Skeletal muscle tissue (tissue), 4 donors: ENCODE data around the gene SNTG2. TPM values are rescaled to one million over a fixed set of nuclear protein-coding genes. Genes with fewer than 3 reads are reported as not detected.
"Not testable (repeated sequence)": the region's sequence is repeated elsewhere in the genome, so short reads cannot be mapped to it uniquely, and the experiment has no call there.

ENCODE experiments used
- H3K27ac ChIP-seq: one replicate; pipeline ENCODE4 v1.7.0; 2013; ENCODE audit warnings: mild to moderate bottlenecking, low read depth, low read length, inconsistent platforms
- H3K27me3 ChIP-seq, 3 donors: one replicate each; pipeline ENCODE4 v1.7.0; 2013; ENCODE audit warnings: low read length in 3 of 3; ENCODE audit not compliant: control insufficient read depth in 3 of 3, insufficient read depth in 3 of 3
- H3K36me3 ChIP-seq, 3 donors: one replicate each; pipeline ENCODE4 v1.7.0; 2013; ENCODE audit warnings: low read length in 3 of 3; ENCODE audit not compliant: control insufficient read depth in 3 of 3, insufficient read depth in 3 of 3
- H3K4me1 ChIP-seq, 3 donors: one replicate each; pipeline ENCODE4 v1.7.0; 2013; ENCODE audit warnings: low read length in 3 of 3, mild to moderate bottlenecking in 3 of 3; ENCODE audit not compliant: control insufficient read depth in 3 of 3, insufficient read depth in 3 of 3
- H3K4me3 ChIP-seq, 3 donors: one replicate each; pipeline ENCODE4 v1.7.0; 2013; ENCODE audit warnings: low read length in 3 of 3
- H3K9ac ChIP-seq, 3 donors: one replicate each; pipeline ENCODE4 v1.7.0; 2013; ENCODE audit warnings: low read length in 3 of 3, mild to moderate bottlenecking in 3 of 3, moderate library complexity in 2 of 3, low read depth in 1 of 3
- H3K9me3 ChIP-seq, 3 donors: one replicate each; pipeline ENCODE4 v1.7.0; 2013; ENCODE audit warnings: low read length in 3 of 3; ENCODE audit not compliant: control insufficient read depth in 3 of 3
- total RNA-seq: library from RNA; depleted of rRNA; stranded (reverse); fragments of >200 nt; gene quantifications from one replicate; pipeline ENCODE4 v1.2.3, GENCODE V29; 2014
- donor health status: Osteomylitis.

The SNTG2 gene
- total RNA-seq, 1 donor from 2014 or later: under 0.01 TPM

DNA sequence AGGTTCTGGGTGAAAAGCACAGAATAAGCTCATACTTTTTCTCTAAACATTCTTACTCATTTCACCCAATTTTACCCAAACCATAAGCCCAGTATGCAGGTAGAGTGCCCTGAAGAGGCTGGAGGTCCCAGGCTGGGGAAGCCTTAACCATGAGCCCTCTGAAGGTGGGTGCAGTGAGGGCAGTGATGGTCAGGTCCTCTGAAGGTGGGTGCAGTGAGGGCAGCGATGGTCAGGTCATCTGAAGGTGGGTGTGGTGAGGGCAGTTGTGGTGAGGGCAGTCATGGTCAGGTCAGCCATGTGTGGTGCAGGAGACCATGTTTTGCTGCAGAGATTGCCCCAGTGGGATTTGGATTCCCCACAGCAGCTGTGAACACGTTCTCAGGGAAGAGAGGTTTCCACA is 148.8 kb downstream of the SNTG2 start:
- no peaks in the 10 kb centered on the region for H3K36me3 ChIP-seq
- H3K9ac ChIP-seq: no peak overlapping the region
- H3K4me1 ChIP-seq: no peaks in the 10 kb centered on the region
- no peaks in the 10 kb centered on the region for H3K9me3 ChIP-seq
- no peak overlapping the region for H3K27ac ChIP-seq
- peaks cover 0 to 15% (median 0%) of the 10 kb centered on the region in 3 donors for H3K27me3 ChIP-seq
- H3K4me3 ChIP-seq: no peak overlapping the region

DNA sequence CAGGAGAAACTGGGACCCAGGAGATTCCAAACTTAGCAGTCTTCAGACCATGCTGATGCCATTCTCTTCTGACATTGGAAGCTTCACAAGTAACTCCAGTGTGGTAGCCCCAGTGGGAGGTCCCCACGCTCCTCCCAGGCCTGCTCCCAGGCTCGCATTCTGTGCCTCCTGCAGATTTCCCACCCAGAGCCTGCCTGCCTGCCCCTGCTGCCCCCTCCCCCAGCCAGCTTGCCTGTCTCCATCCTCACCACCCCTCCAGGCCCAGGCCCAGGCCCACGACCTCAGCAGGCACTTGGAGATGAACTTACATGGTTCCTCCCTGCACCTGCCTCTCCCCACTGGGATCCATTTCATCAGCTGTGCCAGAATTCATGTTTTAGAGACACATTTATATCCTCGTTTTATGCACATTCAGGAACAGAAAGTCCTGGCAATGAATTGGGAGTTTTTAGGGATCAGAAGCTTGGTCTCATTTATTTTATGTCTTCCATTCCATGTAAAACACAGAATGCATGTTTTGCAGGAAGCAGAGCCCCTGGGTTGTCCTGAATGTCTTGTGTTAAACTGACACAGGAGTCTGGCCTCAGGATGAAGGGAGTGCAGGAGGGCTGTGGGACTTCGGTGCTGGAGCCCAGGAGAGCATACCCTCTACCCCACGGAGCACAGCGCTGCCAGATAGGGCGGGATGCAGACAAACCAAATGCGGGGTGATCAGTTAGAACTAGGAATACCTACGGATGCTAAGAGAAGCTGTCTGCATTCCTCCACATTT is 150.5 kb downstream of the SNTG2 start:
- Histone ChIP-seq H3K27ac (no peak overlapping the region), H3K9ac (no peak overlapping the region), H3K4me3 (no peak overlapping the region), H3K4me1 (no peaks in the 10 kb centered on the region), H3K9me3 (no peaks in the 10 kb centered on the region), H3K36me3 (no peaks in the 10 kb centered on the region), H3K27me3 (peaks cover 0 to 15% (median 0%) of the 10 kb centered on the region in 3 donors)

DNA sequence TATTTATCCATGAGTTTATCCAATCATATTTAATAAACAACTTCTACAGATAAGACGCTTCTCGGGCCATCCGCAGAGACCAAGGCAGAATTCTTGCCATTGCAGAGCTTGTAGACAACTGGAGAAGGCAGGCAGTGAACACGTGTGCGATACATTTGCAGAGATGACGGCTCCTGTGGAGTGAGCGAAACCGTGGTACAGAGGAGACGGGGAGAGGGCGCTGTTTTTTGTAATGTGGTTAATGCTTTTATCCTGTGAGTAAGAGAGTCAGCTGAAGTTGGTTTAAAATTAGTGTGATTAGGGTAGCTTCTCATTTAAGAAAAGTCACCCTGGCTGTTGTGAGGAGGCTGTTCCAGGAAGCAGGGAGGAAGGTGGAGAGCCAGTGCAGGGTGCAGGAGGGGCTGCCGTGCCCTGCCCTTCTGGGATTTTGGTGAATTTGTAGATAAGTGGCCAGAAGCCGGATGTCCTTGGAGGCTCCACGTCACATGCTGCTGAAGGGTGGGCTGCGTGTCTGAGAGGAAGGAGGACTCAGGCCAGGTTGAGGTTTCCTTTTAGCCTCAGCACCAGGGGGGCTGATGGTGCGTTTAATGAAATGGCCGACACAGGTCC is 151.4 kb downstream of the SNTG2 start:
- Histone ChIP-seq H3K4me1 (no peaks in the 10 kb centered on the region), H3K9me3 (no peaks in the 10 kb centered on the region), H3K36me3 (no peaks in the 10 kb centered on the region), H3K9ac (no peak overlapping the region), H3K27me3 (peaks cover 0 to 15% (median 0%) of the 10 kb centered on the region in 3 donors), H3K4me3 (no peak overlapping the region), H3K27ac (no peak overlapping the region)

DNA sequence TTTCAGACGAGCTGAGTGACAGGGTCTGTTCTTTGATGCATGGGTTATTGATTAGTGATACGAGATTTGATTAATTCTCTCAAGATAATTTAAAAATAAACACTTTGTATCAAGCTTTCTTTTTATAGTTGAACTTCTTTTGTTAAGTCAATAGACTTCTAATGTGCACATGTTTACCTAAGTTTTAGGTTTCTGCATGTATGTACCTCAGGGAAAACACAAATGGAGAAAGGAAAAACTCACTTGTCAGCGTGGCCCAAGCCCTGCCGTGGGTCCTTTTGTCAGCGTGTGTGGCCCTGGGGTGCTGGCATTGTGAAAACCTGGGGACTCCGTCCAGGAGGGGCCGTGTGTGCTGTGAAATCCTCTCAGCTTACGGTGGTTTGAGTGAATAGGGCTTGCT is 153.7 kb downstream of the SNTG2 start:
- no peak overlapping the region for H3K4me3 ChIP-seq
- H3K27ac ChIP-seq: no peak overlapping the region
- no peaks in the 10 kb centered on the region for H3K9me3 ChIP-seq
- no peaks in the 10 kb centered on the region for H3K4me1 ChIP-seq
- H3K9ac ChIP-seq: no peak overlapping the region
- no peaks in the 10 kb centered on the region for H3K36me3 ChIP-seq
- H3K27me3 ChIP-seq: peaks cover 0 to 14% (median 0%) of the 10 kb centered on the region in 3 donors

DNA sequence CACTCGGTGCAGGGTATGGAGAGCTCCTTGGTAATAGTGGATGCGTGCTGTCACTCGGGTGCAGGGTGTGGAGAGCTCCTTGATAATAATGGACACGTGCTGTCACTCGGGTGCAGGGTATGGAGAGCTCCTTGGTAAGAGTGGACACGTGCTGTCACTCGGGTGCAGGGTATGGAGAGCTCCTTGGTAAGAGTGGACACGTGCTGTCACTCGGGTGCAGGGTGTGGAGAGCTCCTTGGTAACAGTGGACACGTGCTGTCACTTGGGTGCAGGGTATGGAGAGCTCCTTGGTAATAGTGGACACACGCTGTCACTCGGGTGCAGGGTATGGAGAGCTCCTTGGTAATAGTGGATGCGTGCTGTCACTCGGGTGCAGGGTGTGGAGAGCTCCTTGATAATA is 155.7 kb downstream of the SNTG2 start:
- H3K27me3 ChIP-seq: peaks cover 0 to 12% (median 0%) of the 10 kb centered on the region in 3 donors
- H3K9me3 ChIP-seq, H3K4me1 ChIP-seq, H3K9ac ChIP-seq, H3K4me3 ChIP-seq, H3K27ac ChIP-seq, H3K36me3 ChIP-seq: not testable (repeated sequence)

DNA sequence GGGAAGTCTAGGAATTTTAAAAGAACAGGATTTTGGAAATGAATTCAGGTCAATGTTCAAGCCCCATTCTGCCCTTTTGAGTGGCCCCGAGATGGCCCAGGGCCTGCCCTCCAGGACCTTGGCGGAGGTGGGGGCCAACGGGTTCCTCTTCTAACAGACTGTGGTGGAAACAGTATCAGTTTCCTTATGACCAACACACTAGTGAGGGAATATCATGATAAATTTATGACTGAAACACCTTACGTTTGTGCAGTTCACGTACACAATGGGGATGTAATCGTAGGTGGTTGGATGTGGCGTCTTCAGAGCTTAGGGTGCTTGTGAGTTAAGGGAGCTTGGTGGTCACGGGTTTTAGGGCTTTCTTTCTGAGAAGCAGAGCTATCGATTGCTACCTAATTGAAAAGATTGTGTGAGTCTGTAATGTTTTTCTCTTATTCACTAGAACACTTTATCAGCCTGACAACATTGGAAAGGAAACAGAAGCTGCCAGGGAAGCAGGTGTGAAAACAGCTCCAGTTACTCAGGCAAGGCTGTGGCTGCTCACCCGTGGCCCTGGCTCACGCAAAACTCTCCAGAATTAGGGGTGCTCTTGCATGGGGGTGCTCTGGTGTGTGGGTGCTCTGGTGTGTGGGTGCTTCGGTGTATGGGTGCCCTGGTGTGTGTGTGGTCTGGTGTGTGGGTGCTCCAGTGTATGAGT is 165.3 kb downstream of the SNTG2 start:
- Histone ChIP-seq H3K9me3 (no peaks in the 10 kb centered on the region), H3K27me3 (no peaks in the 10 kb centered on the region), H3K27ac (no peak overlapping the region), H3K36me3 (no peaks in the 10 kb centered on the region), H3K4me3 (no peak overlapping the region), H3K9ac (no peak overlapping the region), H3K4me1 (peaks cover 0 to 8% (median 4%) of the 10 kb centered on the region in 3 donors)

DNA sequence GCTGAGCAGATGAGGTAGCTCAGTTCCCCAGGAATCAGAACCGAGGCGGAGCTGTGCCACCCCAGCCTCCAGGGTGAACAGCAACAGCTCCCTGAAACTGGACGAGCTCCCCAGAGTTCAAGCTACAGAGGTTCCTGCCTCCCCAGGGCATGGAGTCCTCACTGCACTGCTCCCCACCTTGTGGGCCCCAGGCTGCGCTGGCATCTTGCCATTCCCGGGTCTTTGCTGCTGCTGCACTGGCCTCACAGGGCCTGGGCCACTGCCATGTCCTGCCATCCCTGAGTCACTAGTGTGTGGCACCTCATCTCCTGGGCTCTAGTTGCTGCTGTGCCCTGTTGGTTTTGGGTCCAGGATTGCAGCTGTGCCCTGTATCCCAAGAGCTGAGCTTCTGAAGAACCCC is 166.9 kb downstream of the SNTG2 start:
- H3K27ac ChIP-seq: no peak overlapping the region
- no peaks in the 10 kb centered on the region for H3K27me3 ChIP-seq
- H3K9ac ChIP-seq: no peak overlapping the region
- no peaks in the 10 kb centered on the region for H3K36me3 ChIP-seq
- no peak overlapping the region for H3K4me3 ChIP-seq
- H3K9me3 ChIP-seq: no peaks in the 10 kb centered on the region
- H3K4me1 ChIP-seq: peaks cover 0 to 8% (median 4%) of the 10 kb centered on the region in 3 donors

DNA sequence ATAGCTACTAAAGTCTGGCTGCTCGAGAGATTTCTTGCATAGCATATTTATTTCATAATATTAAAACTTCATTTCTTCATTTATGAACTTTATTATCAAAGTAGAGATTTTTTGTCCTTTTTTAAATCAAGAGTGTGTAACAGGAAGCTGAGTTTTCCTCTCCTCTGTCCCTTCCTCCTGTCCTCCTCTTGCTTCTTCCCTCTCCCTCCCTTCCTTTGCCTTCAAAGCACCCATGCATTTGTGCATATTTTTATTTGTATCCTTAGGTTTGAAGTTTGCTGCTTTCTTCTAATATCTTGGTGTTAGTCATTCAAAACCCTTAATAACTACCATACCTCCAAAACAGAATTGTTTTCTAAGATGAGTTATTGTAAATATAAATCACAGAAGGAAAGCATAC is 174.6 kb downstream of the SNTG2 start:
- H3K4me3 ChIP-seq: no peak overlapping the region
- no peaks in the 10 kb centered on the region for H3K4me1 ChIP-seq
- H3K27me3 ChIP-seq: no peaks in the 10 kb centered on the region
- no peaks in the 10 kb centered on the region for H3K36me3 ChIP-seq
- H3K27ac ChIP-seq: no peak overlapping the region
- no peaks in the 10 kb centered on the region for H3K9me3 ChIP-seq
- no peak overlapping the region for H3K9ac ChIP-seq

DNA sequence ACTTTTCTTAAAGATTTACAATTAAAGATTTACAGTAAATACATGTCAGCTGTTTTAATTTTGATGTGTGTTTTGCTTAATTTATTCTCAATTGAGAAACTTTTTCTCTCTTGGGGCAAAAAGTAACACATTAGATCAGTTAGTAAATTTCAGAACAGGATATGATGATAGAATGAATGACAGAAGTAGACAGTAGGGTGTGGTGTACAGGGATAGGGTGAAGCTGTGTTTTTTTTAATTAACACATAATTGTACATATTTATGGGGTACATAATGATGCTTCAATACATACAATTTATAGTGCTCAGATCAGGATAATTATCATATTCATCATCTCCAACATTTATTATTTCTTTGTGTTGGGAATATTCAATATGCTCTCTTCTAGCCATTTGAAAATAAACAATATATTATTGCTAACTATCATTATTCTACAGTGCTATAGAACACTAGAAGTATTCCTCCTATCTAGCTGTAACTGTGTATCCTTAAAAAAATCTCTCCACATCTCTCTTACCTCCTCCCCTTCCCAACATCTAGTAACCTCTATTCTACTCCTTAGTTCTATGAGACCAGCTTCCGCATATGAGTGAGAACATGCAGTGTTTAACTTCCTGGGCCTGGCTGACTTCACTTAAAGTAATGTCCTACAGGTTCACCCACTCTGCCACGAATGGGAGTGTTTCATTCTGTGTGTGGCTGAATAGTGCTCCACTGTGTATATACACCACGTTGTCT is 175.2 kb downstream of the SNTG2 start:
- Histone ChIP-seq H3K4me3 (no peak overlapping the region), H3K9me3 (no peaks in the 10 kb centered on the region), H3K27ac (no peak overlapping the region), H3K27me3 (peaks cover 0 to 3% (median 0%) of the 10 kb centered on the region in 3 donors), H3K9ac (no peak overlapping the region), H3K36me3 (no peaks in the 10 kb centered on the region), H3K4me1 (no peaks in the 10 kb centered on the region)
